Panc1 (cell line): ENCODE data around the gene ZNF441.
"Not testable (repeated sequence)": the region's sequence is repeated elsewhere in the genome, so short reads cannot be mapped to it uniquely, and the experiment has no call there.

Source experiments
- CTCF ChIP-seq: fragments of 450-650 bp; IDR thresholded peaks from 2 replicates; pipeline ENCODE4 v1.5.1; 2017; ENCODE audit warnings: mild to moderate bottlenecking
- POLR2AphosphoS5 ChIP-seq: IDR thresholded peaks from 2 replicates; pipeline ENCODE4 v1.6.1; 2012; ENCODE audit warnings: mild to moderate bottlenecking, low read depth, low read length, moderate library complexity
- REST ChIP-seq, 2 experiments: IDR thresholded peaks; 2 replicates each; pipeline ENCODE4 v1.6.1; 2011 to 2012; ENCODE audit warnings: low read depth in 2 of 2, control low read depth in 1 of 2, low read length in 1 of 2, mild to moderate bottlenecking in 1 of 2, moderate library complexity in 1 of 2; ENCODE audit not compliant: insufficient read depth in 1 of 2
- SIN3A ChIP-seq: IDR thresholded peaks from 2 replicates; pipeline ENCODE4 v1.6.1; 2012; ENCODE audit warnings: low read depth, mild to moderate bottlenecking, low read length, moderate library complexity, borderline replicate concordance; ENCODE audit not compliant: insufficient read depth
- TCF7L2 ChIP-seq: IDR thresholded peaks from 2 replicates; pipeline ENCODE4 v1.6.1; 2011; ENCODE audit warnings: mild to moderate bottlenecking, low read depth, low read length, inconsistent platforms

GRCh38 chr19:11776669-11777068 lies 9.9 kb downstream of the ZNF441 start:
- not testable (repeated sequence) for TF ChIP-seq REST (IDR thresholded peaks at IDR 0.05; ENCODE audit: insufficient read depth in 1 of 2, low read depth in 2 of 2, low read length in 1 of 2); CTCF; TCF7L2; SIN3A; POLR2AphosphoS5
